K562 (cell line): Measurements from ENCODE around the gene MAP3K20. TPM values are rescaled to one million over a fixed set of nuclear protein-coding genes. Genes with fewer than 3 reads are reported as not detected.

Experiments used
- ATAC-seq: fragments of 200-7000 bp; cut with Tn5 transposase; 3 replicates; pipeline ENCODE4 v1.9.1; 2020; ENCODE audit warnings: moderate library complexity
- BruUV-seq: library from RNA; stranded (reverse); fragments of 400-500 nt; replicated peaks from 2 replicates; lab custom pipeline; 2021; lab: Mats Ljungman, UMichigan
- CTCF ChIA-PET: fragments of 300-600 bp; formaldehyde crosslinking; extraction: SDS; loops from one replicate; lab custom pipeline; 2021; ENCODE audit warnings: low intra/inter-chr PET ratio; lab: Yijun Ruan, JAX
- POLR2A ChIA-PET: fragments of 300-600, 350-650 bp; sonication (Branson Sonifier 250); formaldehyde crosslinking; extraction: SDS; loops from one replicate; lab custom pipeline; 2021; ENCODE audit warnings: antibody characterized with exemption, inconsistent platforms; lab: Yijun Ruan, JAX
- DNase-seq, 4 experiments: peaks; one replicate each; pipeline versions ENCODE4 v3.0.0 to v3.0.0-alpha.2; 2011 to 2018; ENCODE audit warnings: low spot score in 3 of 4, mixed read lengths in 3 of 4; ENCODE audit errors: extremely low read depth in 1 of 4
- FAIRE-seq: peaks from 2 replicates; lab custom pipeline; 2011; peaks lifted over from hg19 to GRCh38; lab: Jason Lieb, UNC
- H2AFZ ChIP-seq: 2 replicates; pipeline ENCODE4 v1.6.0; 2011; ENCODE audit warnings: low read depth, low read length, control low read depth, inconsistent platforms
- H3K27ac ChIP-seq: fragments of 200-600 bp; 3 replicates; pipeline ENCODE4 v1.8.0; 2011; ENCODE audit warnings: low read depth, mild to moderate bottlenecking, control low read depth, inconsistent platforms, low read length, moderate library complexity, mixed read lengths; ENCODE audit errors: extremely low read depth
- H3K27me3 ChIP-seq, 2 experiments: fragments of 300-600 bp in 1 of 2; 2 replicates in 1 of 2; 3 replicates in 1 of 2; pipeline versions ENCODE4 v1.6.0 to v1.8.0; 2011; ENCODE audit warnings: inconsistent platforms in 2 of 2, low read length in 2 of 2, mild to moderate bottlenecking in 1 of 2, mixed read lengths in 1 of 2, moderate library complexity in 1 of 2; ENCODE audit not compliant: control insufficient read depth in 2 of 2, insufficient read depth in 2 of 2
- H3K36me3 ChIP-seq: fragments of 300-600 bp; 3 replicates; pipeline ENCODE4 v1.8.0; 2011; ENCODE audit warnings: mild to moderate bottlenecking, low read length, inconsistent platforms; ENCODE audit not compliant: control insufficient read depth, insufficient read depth
- H3K4me1 ChIP-seq, 2 experiments: fragments of 200-600 bp in 1 of 2; replicated peaks in 1 of 2; 2 replicates in 1 of 2; 3 replicates in 1 of 2; pipeline versions ENCODE4 v1.5.1 to v1.8.0; 2011; ENCODE audit warnings: inconsistent platforms in 2 of 2, low read length in 2 of 2, mild to moderate bottlenecking in 1 of 2, mixed read lengths in 1 of 2, moderate library complexity in 1 of 2; ENCODE audit not compliant: control insufficient read depth in 2 of 2, insufficient read depth in 2 of 2
- H3K4me2 ChIP-seq: 2 replicates; pipeline ENCODE4 v1.6.1; 2011; ENCODE audit warnings: low read length, control low read depth, inconsistent platforms, mixed read lengths; ENCODE audit not compliant: insufficient read depth
- H3K4me3 ChIP-seq: fragments of 200-600 bp; sonication (generic), shearing (Covaris generic); 2 replicates; pipeline ENCODE4 v1.5.1; 2016; ENCODE audit warnings: control low read depth, inconsistent platforms
- H3K79me2 ChIP-seq: fragments of 200-600 bp; 3 replicates; pipeline ENCODE4 v1.8.0; 2011; ENCODE audit warnings: low read length, inconsistent platforms; ENCODE audit not compliant: control insufficient read depth, insufficient read depth
- H3K9ac ChIP-seq, 2 experiments: 2 replicates each; pipeline versions ENCODE4 v1.6.0 to v1.6.1; 2011; ENCODE audit warnings: low read depth in 2 of 2, low read length in 2 of 2, control low read depth in 1 of 2, inconsistent platforms in 1 of 2, mild to moderate bottlenecking in 1 of 2, mixed read lengths in 1 of 2; ENCODE audit not compliant: insufficient read depth in 1 of 2
- H3K9me1 ChIP-seq: one replicate; pipeline ENCODE4 v1.6.0; 2011; ENCODE audit warnings: inconsistent platforms, mild to moderate bottlenecking, low read length, moderate library complexity; ENCODE audit not compliant: control insufficient read depth, insufficient read depth
- H3K9me3 ChIP-seq: replicated peaks from 2 replicates; pipeline ENCODE4 v1.5.1; 2011; ENCODE audit warnings: low read depth, low read length, inconsistent platforms; ENCODE audit not compliant: control insufficient read depth, insufficient read depth
- H4K20me1 ChIP-seq: replicated peaks from 2 replicates; pipeline ENCODE4 v1.6.1; 2011; ENCODE audit warnings: low read length, inconsistent platforms, mixed read lengths; ENCODE audit not compliant: control insufficient read depth, insufficient read depth
- BCL6 ChIP-seq: fragments of 250-450 bp; sonication (Bioruptor Pico); IDR thresholded peaks from 2 replicates; pipeline ENCODE4 v1.4.0; 2020
- BRF2 ChIP-seq: IDR thresholded peaks from 3 replicates; pipeline ENCODE4 v1.6.1; 2011; ENCODE audit warnings: borderline replicate concordance, mild to moderate bottlenecking; ENCODE audit not compliant: insufficient read length, insufficient read depth
- HDAC8 ChIP-seq: fragments of 450-650 bp; IDR thresholded peaks from 2 replicates; pipeline ENCODE4 v1.6.1; 2016; ENCODE audit warnings: mild to moderate bottlenecking, missing genetic modification characterization, moderate library complexity, missing compliant biosample characterization
- HEY1 ChIP-seq: fragments of 250-450 bp; sonication (Bioruptor Pico); IDR thresholded peaks from 2 replicates; pipeline ENCODE4 v1.5.0; 2020; ENCODE audit warnings: mild to moderate bottlenecking, moderate library complexity, borderline replicate concordance
- HMG20A ChIP-seq: fragments of 450-650 bp; formaldehyde crosslinking; conservative IDR thresholded peaks from 2 replicates; pipeline ENCODE4 v1.4.0; 2020; ENCODE audit warnings: mild to moderate bottlenecking, mixed read lengths
- HMGXB4 ChIP-seq: sonication (generic); formaldehyde crosslinking; IDR thresholded peaks from 2 replicates; pipeline ENCODE4 v1.8.1; 2023; ENCODE audit warnings: mild to moderate bottlenecking, missing genetic modification reagents
- IRF2 ChIP-seq: sonication (generic); formaldehyde crosslinking; IDR thresholded peaks from 2 replicates; pipeline ENCODE4 v1.8.1; 2022; ENCODE audit warnings: mild to moderate bottlenecking, missing genetic modification reagents
- LCOR ChIP-seq: sonication (generic); formaldehyde crosslinking; IDR thresholded peaks from 2 replicates; pipeline ENCODE4 v1.8.0; 2022; ENCODE audit warnings: mild to moderate bottlenecking, missing genetic modification reagents
- MAX ChIP-seq: sonication (generic); formaldehyde crosslinking; IDR thresholded peaks from 2 replicates; pipeline ENCODE4 v1.9.0; 2022; ENCODE audit warnings: mild to moderate bottlenecking, missing genetic modification reagents
- POLR2B ChIP-seq: fragments of 450-650 bp; IDR thresholded peaks from 2 replicates; pipeline ENCODE4 v1.6.1; 2018; ENCODE audit warnings: low read depth; ENCODE audit not compliant: partially characterized antibody
- SMARCB1 ChIP-seq: IDR thresholded peaks from 2 replicates; pipeline ENCODE4 v1.6.1; 2011; ENCODE audit warnings: improper control_type of control experiment, low read depth; ENCODE audit not compliant: insufficient read length
- SPI1 ChIP-seq: IDR thresholded peaks from 2 replicates; pipeline ENCODE4 v1.6.1; 2011; ENCODE audit warnings: low read depth, low read length, control low read depth, borderline replicate concordance
- ZBTB9 ChIP-seq: fragments of 450-650 bp; formaldehyde crosslinking; IDR thresholded peaks from 2 replicates; pipeline ENCODE4 v1.4.0; 2020; ENCODE audit warnings: mild to moderate bottlenecking, moderate library complexity
- ZNF212 ChIP-seq: fragments of 450-650 bp; formaldehyde crosslinking; IDR thresholded peaks from 2 replicates; pipeline ENCODE4 v1.4.0; 2020; ENCODE audit warnings: mild to moderate bottlenecking
- ZNF764 ChIP-seq: fragments of 250-450 bp; sonication (Bioruptor Pico); IDR thresholded peaks from 2 replicates; pipeline ENCODE4 v1.4.0; 2020; ENCODE audit warnings: low read depth, mild to moderate bottlenecking, moderate library complexity
- ZNF830 ChIP-seq: fragments of 250-450 bp; sonication (Bioruptor Pico); IDR thresholded peaks from 2 replicates; pipeline ENCODE4 v1.5.0; 2021; ENCODE audit warnings: mild to moderate bottlenecking
- WGBS: fragments of 100-300 bp; shearing (Covaris generic); methylation state at CpG from one replicate; pipeline ENCODE4 v1.1.6; 2016; ENCODE audit warnings: low coverage, mixed read lengths; ENCODE audit not compliant: insufficient coverage; ENCODE audit errors: missing lambda C conversion rate; 5-methylcytosine and 5-hydroxymethylcytosine counted together
- in situ Hi-C: fragments of 300-500 bp; cut with MboI; formaldehyde crosslinking; loops from 4 replicates; pipeline ENCODE4 v1.15.0; 2018; ENCODE audit warnings: inconsistent platforms, mixed read lengths
- intact Hi-C: fragments of 100-400 bp; cut with micrococcal nuclease; formaldehyde crosslinking; loops from 2 replicates; pipeline ENCODE4 v1.14.2; 2022
- polyA plus RNA-seq, 8 experiments: library from polyadenylated mRNA; depleted of rRNA in 4 of 8; stranded (reverse) in 5 of 8; unstranded in 3 of 8; fragments of >200 nt; fragmentation: Nextera tagmentation in 2 of 8; fragmentation: Illumina TruSeq in 1 of 8; extraction: Ambion mirVana in 2 of 8; extraction: Trizol in 1 of 8; gene quantifications; 2 replicates each; pipeline versions ENCODE4 v1.2.1 to v1.2.3, GENCODE V29; 2011 to 2014; ENCODE audit warnings: inconsistent platforms in 1 of 8, missing spikeins in 1 of 8
- total RNA-seq, 7 experiments: library from RNA; depleted of rRNA in 6 of 7; stranded (reverse); fragments of >200 nt in 6 of 7; fragmentation: Illumina TruSeq in 2 of 7; extraction: Trizol in 2 of 7; gene quantifications; 2 replicates each; pipeline versions ENCODE4 v1.2.1 to v1.2.3, GENCODE V29; 2011 to 2021; ENCODE audit warnings: low replicate concordance in 1 of 7

Gene MAP3K20
- total and polyA plus RNA-seq, 9 of the 15 experiments (the other 6 are each of a cell fraction or from before 2014, with no cell fraction given), result 9.8 to 34.2 (median 27.3) TPM

- FAIRE-seq, result no peak
- Histone ChIP-seq H3K9me3 (peaks cover 22% of the 10 kb centered on the region), H3K36me3 (no peaks in the 10 kb centered on the region), H3K4me2 (no peak overlapping the region), H3K79me2 (no peaks in the 10 kb centered on the region), H3K27ac (no peak overlapping the region), H3K4me3 (no peak overlapping the region), H2AFZ (no peak overlapping the region), H4K20me1 (no peaks in the 10 kb centered on the region), H3K9ac (no peak overlapping the region), H3K4me1 (peaks cover 9 to 11% of the 10 kb centered on the region in 2 experiments; a peak in 4 of 5 replicates), H3K27me3 (no peaks in the 10 kb centered on the region), H3K9me1 (no peaks in the 10 kb centered on the region)
- CTCF ChIA-PET, result interaction anchor here (0.7 kb wide), 1 partner anchor 71 kb away, joined by 3 read pairs; no protein-coding TSS in a partner anchor
- in situ Hi-C loops, result no loop called here
- no peak for ATAC-seq
- no TSS peak for BruUV-seq
- WGBS, result 18% methylated on average over 2 of the region's 2 CpGs
- intact Hi-C loops, result no loop called here
- POLR2A ChIA-PET, result no interaction called here
- no peak for DNase-seq
- no peak for TF ChIP-seq SMARCB1
- TF ChIP-seq HEY1, result no peak
- TF ChIP-seq MAX (CRISPR knock-in tag), result no peak
- TF ChIP-seq BRF2, result no peak
- no peak for TF ChIP-seq SPI1
- TF ChIP-seq BCL6, result no peak
- TF ChIP-seq LCOR, result no peak
- no peak for TF ChIP-seq HMG20A (CRISPR knock-in tag)
- no peak for TF ChIP-seq ZNF212 (CRISPR knock-in tag)
- TF ChIP-seq HDAC8 (tag), result no peak
- TF ChIP-seq IRF2, result no peak
- no peak for TF ChIP-seq POLR2B
- TF ChIP-seq HMGXB4, result no peak
- no peak for TF ChIP-seq ZNF764 (CRISPR knock-in tag)
- no peak for TF ChIP-seq ZNF830 (CRISPR knock-in tag)
- no peak for TF ChIP-seq ZBTB9 (CRISPR knock-in tag)
Observed at GRCh38 chr2:173290046-173290445, 214.4 kb downstream of the MAP3K20 start.
